Astrocyte of the spinal cord (primary cell): ENCODE data around the gene LAMB2.

Experiments
- DNase-seq: peaks from one replicate; pipeline ENCODE4 v3.0.0; 2011; ENCODE audit warnings: low read depth, low spot score
- H3K4me3 ChIP-seq: 2 replicates; pipeline ENCODE4 v1.5.1; 2011; ENCODE audit warnings: low read depth, mild to moderate bottlenecking, low read length, moderate library complexity
- in situ Hi-C: cut with HindIII; loops from 2 replicates; pipeline ENCODE4 v1.10.0; 2017; ENCODE audit warnings: low sequenced_read_pairs
- TF ChIP-seq, protein P1 (sequence below): IDR thresholded peaks from 2 replicates; pipeline ENCODE4 v1.5.1; 2012; ENCODE audit warnings: low read depth, mild to moderate bottlenecking, low read length, inconsistent platforms

LAMB2 gene

DNA sequence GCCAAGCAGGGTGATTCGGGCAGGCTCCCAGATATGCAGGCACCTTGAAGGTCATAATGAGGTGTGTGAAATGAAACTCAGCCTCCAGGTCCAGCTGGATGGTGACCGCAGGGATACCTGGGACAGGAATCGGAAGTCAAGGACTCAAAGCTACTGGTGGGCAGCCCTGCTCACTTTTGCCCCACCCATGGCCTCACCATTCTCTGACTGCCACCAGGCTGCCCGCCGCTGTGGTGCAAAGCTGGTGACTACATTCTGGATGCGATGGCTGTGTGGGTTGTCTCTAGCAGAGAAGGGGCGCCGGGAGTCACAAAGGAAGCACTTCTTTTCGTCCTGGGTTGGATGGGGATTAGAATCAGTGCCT lies 795 bp downstream of the LAMB2 start:
- TF ChIP-seq, protein P1, sequence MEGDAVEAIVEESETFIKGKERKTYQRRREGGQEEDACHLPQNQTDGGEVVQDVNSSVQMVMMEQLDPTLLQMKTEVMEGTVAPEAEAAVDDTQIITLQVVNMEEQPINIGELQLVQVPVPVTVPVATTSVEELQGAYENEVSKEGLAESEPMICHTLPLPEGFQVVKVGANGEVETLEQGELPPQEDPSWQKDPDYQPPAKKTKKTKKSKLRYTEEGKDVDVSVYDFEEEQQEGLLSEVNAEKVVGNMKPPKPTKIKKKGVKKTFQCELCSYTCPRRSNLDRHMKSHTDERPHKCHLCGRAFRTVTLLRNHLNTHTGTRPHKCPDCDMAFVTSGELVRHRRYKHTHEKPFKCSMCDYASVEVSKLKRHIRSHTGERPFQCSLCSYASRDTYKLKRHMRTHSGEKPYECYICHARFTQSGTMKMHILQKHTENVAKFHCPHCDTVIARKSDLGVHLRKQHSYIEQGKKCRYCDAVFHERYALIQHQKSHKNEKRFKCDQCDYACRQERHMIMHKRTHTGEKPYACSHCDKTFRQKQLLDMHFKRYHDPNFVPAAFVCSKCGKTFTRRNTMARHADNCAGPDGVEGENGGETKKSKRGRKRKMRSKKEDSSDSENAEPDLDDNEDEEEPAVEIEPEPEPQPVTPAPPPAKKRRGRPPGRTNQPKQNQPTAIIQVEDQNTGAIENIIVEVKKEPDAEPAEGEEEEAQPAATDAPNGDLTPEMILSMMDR = no peak
- H3K4me3 ChIP-seq = peak overlapping the region; percentile 81
- in situ Hi-C loops = no loop called here
- no peak for DNase-seq

DNA sequence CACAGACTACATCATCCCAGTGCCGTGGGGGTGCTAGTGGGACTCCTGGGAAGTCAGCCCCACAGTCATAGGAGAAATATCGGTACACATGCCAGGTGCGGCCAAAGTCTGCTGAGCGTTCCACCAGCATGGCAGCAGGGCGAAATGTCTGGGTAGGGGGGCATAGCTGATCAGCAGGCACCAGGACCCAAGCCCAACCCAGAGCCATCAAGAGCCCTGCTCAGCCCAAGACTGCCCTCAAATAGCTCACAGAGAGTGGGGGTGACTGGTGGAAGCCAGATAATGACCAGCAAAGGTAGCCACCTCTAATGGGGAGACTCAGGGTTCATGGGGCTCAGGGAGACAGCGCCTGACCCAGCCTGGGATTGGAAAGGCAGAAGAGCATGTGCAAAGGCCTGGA lies 1.3 kb downstream of the LAMB2 start:
- TF ChIP-seq, protein P1 = no peak
- H3K4me3 ChIP-seq = peak overlapping the region; percentile 81
- in situ Hi-C loops = no loop called here
- DNase-seq = no peak

DNA sequence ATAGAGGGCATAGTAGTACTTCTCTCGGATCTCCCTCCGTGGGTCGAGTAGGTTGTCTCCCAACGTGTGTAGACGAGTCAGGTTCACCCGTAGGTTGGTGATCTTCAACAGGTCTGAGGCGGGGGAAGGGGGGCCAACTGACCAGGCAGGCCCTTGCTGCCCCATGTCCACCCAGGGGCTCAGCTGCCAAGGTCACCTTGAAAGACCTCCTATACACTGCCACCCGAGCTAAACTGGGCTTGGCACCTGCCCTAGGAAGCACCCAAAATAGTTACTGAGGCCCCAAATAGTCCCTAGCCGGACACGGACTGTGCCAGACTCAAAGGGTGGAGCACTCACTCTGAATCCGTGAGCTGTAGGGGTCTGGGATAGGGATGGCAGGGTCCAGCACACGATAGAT lies 1.8 kb downstream of the LAMB2 start:
- TF ChIP-seq, protein P1 = no peak
- no peak overlapping the region for H3K4me3 ChIP-seq
- no peak for DNase-seq
- in situ Hi-C loops = no loop called here

DNA sequence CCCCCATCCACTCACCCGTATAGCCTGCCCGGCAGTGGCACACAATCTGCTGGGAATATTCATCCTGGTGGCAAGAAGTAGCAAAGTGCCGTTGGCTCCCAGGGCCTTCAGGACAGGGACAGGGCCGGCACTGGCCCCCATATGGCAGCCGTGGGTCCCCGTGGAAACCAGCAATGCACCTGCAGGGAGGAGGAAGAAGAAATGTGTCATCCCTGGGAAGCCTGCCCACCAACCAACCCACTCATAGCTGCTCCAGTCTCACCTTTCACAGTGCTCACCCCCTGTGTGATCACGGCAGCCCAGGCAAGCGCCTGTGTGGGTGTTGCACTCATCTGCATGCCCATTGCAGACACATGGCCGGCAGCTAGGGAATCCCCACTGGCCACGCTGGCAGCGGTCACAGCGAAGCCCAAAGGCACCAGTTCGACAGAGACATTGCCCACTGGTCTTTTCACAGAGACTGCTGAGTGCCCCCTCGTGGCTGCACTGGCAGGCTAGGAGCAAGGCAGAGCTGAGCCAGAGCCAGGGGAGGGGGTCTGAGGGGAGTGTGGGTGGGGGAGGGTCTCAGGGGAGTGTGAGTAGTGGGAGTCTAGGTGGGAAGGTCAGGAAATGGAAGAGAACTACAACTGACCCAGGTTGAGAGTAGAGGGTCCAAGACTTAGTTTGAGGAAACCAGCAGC lies 7.7 kb downstream of the LAMB2 start:
- TF ChIP-seq, protein P1 = peak; percentile 12
- in situ Hi-C loops = no loop called here
- no peak for DNase-seq
- no peak overlapping the region for H3K4me3 ChIP-seq

DNA sequence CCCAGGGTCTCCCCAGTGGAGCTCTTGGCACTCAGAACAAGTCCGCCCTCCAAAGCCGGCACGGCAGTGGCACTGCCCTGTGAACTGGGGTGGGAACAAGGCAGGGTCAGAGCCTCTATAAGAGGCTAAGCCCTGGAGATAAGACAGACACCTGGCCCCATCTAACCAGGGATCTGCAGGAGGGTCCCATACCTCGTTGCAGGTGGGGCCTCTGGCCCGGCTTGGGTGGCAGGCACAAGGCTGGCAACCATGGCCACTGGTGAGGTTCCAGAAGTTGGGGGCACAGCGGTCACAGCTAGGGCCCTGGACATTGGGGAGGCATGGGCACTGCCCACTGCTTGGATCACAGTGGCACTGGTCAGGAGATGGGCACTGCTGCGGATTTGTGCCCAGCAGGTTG lies 8.6 kb downstream of the LAMB2 start:
- TF ChIP-seq, protein P1 = no peak
- in situ Hi-C loops = no loop called here
- H3K4me3 ChIP-seq = no peak overlapping the region
- no peak for DNase-seq

DNA sequence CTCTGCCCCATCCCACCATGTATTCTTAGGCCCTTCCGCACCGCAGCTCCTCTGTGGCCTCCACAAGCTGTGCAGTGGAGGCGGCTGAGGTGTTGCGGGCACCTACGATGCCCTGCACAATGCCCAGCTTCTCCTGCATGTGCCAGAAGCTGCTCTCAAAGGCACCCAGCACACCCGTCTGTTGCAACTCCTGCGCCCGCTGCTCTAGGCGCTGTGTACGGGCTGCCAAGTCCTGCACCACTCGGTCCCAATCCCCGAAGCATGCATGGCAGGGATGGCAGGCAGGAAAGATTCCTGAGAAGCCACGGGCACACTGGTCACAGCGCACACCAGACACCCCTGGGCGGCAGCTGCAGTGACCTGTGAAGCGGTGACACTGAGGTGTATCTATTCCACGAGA lies 9.2 kb downstream of the LAMB2 start:
- DNase-seq = no peak
- no peak overlapping the region for H3K4me3 ChIP-seq
- in situ Hi-C loops = no loop called here
- TF ChIP-seq, protein P1 = no peak
